ENCODE results near the gene PDPR. TPM values are rescaled to one million over a fixed set of nuclear protein-coding genes. Genes with fewer than 3 reads are reported as not detected.
"Not testable (repeated sequence)": the region's sequence is repeated elsewhere in the genome, so short reads cannot be mapped to it uniquely, and the experiment has no call there.

PDPR gene
- total and polyA plus RNA-seq, 2 of the 4 experiments (the other 2 are of a cell fraction) = 12.2 to 19.4 TPM

GRCh38 chr16:70091104-70091503 lies 23.0 kb upstream of the PDPR start:
- CTCF ChIA-PET; H2BK120ac ChIP-seq (ENCODE audit: low read depth, low read length); H3K56ac ChIP-seq (ENCODE audit: extremely low read depth, insufficient read depth, low read length); H3K9me1 ChIP-seq (ENCODE audit: insufficient read depth, low read length); H3K36me3 ChIP-seq (ENCODE audit: control insufficient read depth, insufficient read depth, low read length); H3K4me3 ChIP-seq (ENCODE audit: insufficient read depth, low read depth, low read length); H2BK15ac ChIP-seq (ENCODE audit: low read depth, low read length); H3K23ac ChIP-seq (ENCODE audit: low read depth, low read length); H3K27me3 ChIP-seq (ENCODE audit: control insufficient read depth, insufficient read depth, low read length); H3K4me2 ChIP-seq (ENCODE audit: low read depth, low read length); H3K18ac ChIP-seq (ENCODE audit: low read depth, low read length); H2BK5ac ChIP-seq (ENCODE audit: low read depth, low read length, poor library complexity, severe bottlenecking); intact Hi-C loops (cut with micrococcal nuclease); H2BK20ac ChIP-seq (ENCODE audit: low read depth, low read length); H3K9ac ChIP-seq (ENCODE audit: low read depth, low read length); H3K9me3 ChIP-seq (ENCODE audit: control insufficient read depth, insufficient read depth, low read length); H4K5ac ChIP-seq (ENCODE audit: low read depth, low read length); H4K91ac ChIP-seq (ENCODE audit: insufficient read depth, low read depth, low read length); BruUV-seq (replicated peaks); H4K8ac ChIP-seq (ENCODE audit: low read depth in 2 of 2, low read length in 2 of 2); H2AK9ac ChIP-seq (replicated peaks; ENCODE audit: low read depth, low read length, poor library complexity); H3K79me1 ChIP-seq (ENCODE audit: low read depth in 1 of 2, low read length in 2 of 2); dilution Hi-C loops (cut with HindIII; ENCODE audit: low sequenced_read_pairs, unreplicated experiment); ATAC-seq (ENCODE audit: low read depth); POLR2A ChIA-PET (ENCODE audit: unreplicated experiment); H3K4ac ChIP-seq (ENCODE audit: low read depth, low read length); H2AFZ ChIP-seq (replicated peaks; ENCODE audit: low read length, poor library complexity); DNase-seq; H3K4me1 ChIP-seq (ENCODE audit: control insufficient read depth, insufficient read depth, low read length); in situ Hi-C loops (cut with MboI; ENCODE audit: low sequenced_read_pairs); H2AK5ac ChIP-seq (ENCODE audit: low read depth, low read length); H3K27ac ChIP-seq (ENCODE audit: insufficient read depth, low read length); H4K20me1 ChIP-seq (ENCODE audit: insufficient read depth, low read length); H3K14ac ChIP-seq (replicated peaks; ENCODE audit: low read depth, low read length): not testable (repeated sequence)
- WGBS, 2 experiments (ENCODE audit: extremely low coverage in 2 of 2, insufficient read length in 1 of 2) = no CpG with 5 or more reads among the region's 4 CpGs

- BruUV-seq (replicated peaks); dilution Hi-C loops (cut with HindIII; ENCODE audit: low sequenced_read_pairs, unreplicated experiment): not testable (repeated sequence)
- WGBS, 2 experiments (ENCODE audit: extremely low coverage in 2 of 2, insufficient read length in 1 of 2) = no CpG with 5 or more reads among the region's 1 CpG
Observed at GRCh38 chr16:70094096-70094495, 20.0 kb upstream of the PDPR start.

More at GRCh38 chr16:70094096-70094495, 20.0 kb upstream of the PDPR start:
- intact Hi-C loops (cut with micrococcal nuclease); CTCF ChIA-PET; H2BK5ac ChIP-seq (ENCODE audit: low read depth, low read length, poor library complexity, severe bottlenecking); H3K9me1 ChIP-seq (ENCODE audit: insufficient read depth, low read length); H2AFZ ChIP-seq (replicated peaks; ENCODE audit: low read length, poor library complexity); H3K4me3 ChIP-seq (ENCODE audit: insufficient read depth, low read depth, low read length); H4K20me1 ChIP-seq (ENCODE audit: insufficient read depth, low read length); H3K27ac ChIP-seq (ENCODE audit: insufficient read depth, low read length); H2AK5ac ChIP-seq (ENCODE audit: low read depth, low read length); H4K91ac ChIP-seq (ENCODE audit: insufficient read depth, low read depth, low read length); H4K8ac ChIP-seq (ENCODE audit: low read depth in 2 of 2, low read length in 2 of 2); H3K27me3 ChIP-seq (ENCODE audit: control insufficient read depth, insufficient read depth, low read length); H3K9ac ChIP-seq (ENCODE audit: low read depth, low read length); H3K56ac ChIP-seq (ENCODE audit: extremely low read depth, insufficient read depth, low read length); H3K4me1 ChIP-seq (ENCODE audit: control insufficient read depth, insufficient read depth, low read length); H3K14ac ChIP-seq (replicated peaks; ENCODE audit: low read depth, low read length); in situ Hi-C loops (cut with MboI; ENCODE audit: low sequenced_read_pairs); H3K18ac ChIP-seq (ENCODE audit: low read depth, low read length); H3K4me2 ChIP-seq (ENCODE audit: low read depth, low read length); POLR2A ChIA-PET (ENCODE audit: unreplicated experiment); H2BK15ac ChIP-seq (ENCODE audit: low read depth, low read length); H2BK120ac ChIP-seq (ENCODE audit: low read depth, low read length); H3K23ac ChIP-seq (ENCODE audit: low read depth, low read length); ATAC-seq (ENCODE audit: low read depth); H3K36me3 ChIP-seq (ENCODE audit: control insufficient read depth, insufficient read depth, low read length); DNase-seq; H3K79me1 ChIP-seq (ENCODE audit: low read depth in 1 of 2, low read length in 2 of 2); H4K5ac ChIP-seq (ENCODE audit: low read depth, low read length); H3K4ac ChIP-seq (ENCODE audit: low read depth, low read length); H2BK20ac ChIP-seq (ENCODE audit: low read depth, low read length); H3K9me3 ChIP-seq (ENCODE audit: control insufficient read depth, insufficient read depth, low read length); H2AK9ac ChIP-seq (replicated peaks; ENCODE audit: low read depth, low read length, poor library complexity): not testable (repeated sequence)
